ENCODE measurements around the gene ERBB4.

Gene ERBB4

DNA sequence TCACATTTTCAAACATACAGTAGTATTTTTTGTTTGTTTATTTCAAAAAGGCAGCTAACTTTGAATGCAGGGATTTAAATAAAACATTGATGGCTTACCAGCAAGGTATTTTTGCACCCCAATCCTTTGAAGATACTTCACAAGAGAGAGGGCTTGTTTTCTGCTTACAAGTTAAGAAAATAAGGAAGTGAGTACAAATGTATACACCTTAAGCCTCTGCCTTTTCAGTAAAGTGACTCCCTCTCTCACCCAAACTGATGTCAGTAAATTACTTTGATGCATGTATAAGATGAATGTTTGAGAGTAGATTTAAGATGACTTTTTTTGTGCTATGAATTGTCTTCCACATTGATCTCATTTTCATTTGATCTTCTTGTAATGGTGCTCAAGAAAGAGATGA is 1162.2 kb downstream of the ERBB4 start:
- DNase-seq, result no peak

DNA sequence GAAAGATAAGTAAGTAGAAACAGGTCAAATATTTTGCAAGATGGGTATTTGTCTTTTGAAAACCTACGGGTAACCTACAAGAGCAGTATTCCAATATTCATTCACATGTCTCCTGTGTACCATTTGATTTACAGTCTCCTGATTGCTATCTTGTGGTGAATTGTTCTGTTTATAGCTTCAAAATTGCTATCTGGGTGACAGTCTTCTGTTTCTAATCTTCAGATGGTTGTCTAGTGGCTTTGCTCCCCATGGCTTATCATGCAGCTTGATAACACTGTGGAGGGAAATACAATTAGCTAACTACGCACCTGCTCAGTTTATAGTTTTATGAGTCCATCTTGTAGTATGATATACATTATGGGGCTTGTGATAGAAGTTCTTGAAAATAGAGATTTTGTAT is 1165.4 kb downstream of the ERBB4 start:
- no peak for DNase-seq

DNA sequence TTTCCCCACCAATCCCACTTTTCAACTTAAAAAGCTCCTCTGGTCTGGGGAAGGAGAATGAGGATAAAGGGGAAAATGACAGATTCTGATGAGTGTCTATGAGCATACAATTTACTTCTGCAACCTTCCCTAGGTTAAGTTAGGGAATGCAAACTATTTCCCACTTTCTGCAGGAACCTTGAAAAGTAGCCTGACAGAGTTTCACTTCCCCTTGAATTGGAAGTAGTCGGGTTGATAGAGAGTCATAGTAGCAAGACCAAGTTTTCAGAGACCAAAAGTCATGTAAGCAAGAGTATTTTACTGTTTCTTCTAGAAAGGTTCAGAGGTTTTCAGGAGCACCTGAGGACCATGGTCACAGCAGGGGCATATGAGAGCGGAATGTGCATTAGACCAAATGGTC is 1167.1 kb downstream of the ERBB4 start:
- no peak for DNase-seq

DNA sequence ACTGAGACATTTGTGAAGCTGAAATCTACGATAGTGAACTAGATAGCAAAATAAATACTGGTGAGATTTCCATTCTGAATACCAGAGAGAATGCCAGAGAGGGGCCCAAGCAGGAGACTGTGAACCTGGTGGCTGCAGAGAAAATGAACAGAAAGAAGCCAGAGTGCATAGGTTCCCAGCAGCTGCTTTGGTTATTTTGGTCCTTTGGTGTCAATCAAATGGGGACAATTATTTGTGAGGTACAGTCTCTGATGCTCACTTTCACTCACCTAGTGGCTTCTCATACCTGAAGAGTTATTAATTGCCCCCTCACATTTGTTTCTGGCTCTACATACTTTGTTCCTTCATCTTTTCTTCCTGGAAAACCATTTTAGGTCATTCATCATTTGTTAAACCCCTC is 1170.1 kb downstream of the ERBB4 start:
- DNase-seq, result no peak

DNA sequence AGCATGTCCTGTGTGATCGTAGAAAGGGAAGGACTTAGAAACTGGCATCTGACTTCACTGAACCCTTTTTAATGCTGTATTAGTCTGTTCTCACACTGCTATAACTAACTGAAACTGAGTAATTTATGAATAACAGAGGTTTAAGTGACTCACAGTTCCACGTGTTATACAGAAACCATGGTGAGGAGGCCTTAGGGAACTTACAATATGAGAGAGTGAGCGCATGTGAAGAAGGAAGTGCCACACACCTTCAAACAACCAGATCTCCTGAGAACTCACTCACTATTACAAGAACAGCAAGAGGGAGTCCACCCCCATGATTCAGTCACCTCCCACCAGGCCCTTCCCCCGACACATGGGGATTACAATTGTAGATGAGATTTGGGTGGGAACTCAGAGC is 1170.9 kb downstream of the ERBB4 start:
- DNase-seq, result no peak

DNA sequence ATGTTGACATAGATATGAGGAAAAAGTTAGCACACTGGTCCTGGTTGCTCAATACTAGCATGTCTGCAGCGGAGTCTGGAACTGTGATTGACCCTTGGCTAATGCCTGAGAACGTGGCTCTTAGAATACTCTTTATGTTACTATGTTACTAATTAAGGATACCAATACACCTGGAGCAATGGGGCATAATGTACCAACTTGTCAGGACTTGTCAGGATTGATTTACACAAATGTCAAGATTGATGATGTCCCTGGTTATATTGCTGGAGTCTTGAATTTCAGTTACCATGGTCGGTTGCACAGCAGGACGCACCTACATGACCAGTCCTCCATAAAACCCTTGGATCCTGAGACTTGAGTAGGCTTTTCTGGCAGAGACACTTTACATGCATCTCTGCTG is 1171.3 kb downstream of the ERBB4 start:
- DNase-seq, result no peak

DNA sequence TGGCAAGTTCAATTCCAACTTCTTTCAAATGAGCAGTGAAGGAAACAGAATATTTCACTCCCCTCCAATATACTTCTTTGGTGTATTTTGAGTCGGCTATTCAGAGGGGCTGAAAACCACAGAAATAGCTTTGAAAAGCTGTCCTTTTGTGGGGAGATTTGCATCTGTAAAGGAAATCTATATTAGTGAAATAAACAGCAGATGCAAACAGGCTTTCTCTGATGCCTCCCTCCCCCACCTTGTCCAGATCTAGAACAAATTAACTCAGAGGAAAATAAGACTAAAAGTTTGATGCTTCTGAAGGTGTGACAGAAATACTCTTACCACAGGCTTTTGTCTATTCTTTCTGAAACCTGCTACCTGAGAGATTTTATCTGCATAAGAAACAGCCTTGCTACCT is 1173.7 kb downstream of the ERBB4 start:
- no peak for DNase-seq

DNA sequence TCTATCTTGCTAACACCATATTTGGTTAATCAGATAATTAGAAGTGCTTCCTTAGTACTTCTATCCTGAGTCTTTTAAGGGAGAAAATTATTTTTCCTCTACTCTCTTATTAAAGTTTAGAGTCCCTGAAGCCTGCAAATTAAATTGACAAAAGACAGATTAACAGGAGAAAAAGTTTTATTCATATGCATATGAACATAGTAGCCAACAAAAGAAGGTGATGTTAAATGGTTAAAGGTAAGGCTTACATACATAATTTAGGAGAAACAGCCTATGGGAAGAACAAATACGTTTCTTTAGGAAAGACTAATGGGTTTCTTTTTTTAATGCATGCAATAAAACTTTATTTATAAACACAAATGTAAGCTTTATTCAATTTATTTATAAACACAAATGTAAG is 1177.2 kb downstream of the ERBB4 start:
- no peak for DNase-seq

DNA sequence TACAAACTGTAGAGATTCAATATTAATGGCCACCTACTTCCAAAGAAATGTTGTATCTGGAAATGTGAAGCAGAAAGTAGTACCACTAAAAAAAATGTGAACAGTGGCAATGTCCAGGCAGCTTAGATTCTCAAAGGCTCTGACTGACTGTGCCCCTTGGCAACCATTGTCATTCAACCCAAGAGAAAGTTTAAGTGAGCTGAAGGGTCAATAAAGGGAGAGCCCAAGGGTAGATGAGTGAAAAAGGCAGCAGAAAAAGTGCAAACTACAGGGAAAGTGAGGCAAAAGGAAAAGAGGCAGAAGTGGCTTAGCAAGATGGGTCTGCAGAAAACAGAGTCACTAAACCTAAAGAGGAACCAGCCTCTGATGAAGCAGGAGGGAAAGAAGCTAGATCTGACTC is 1179.3 kb downstream of the ERBB4 start:
- no peak for DNase-seq

DNA sequence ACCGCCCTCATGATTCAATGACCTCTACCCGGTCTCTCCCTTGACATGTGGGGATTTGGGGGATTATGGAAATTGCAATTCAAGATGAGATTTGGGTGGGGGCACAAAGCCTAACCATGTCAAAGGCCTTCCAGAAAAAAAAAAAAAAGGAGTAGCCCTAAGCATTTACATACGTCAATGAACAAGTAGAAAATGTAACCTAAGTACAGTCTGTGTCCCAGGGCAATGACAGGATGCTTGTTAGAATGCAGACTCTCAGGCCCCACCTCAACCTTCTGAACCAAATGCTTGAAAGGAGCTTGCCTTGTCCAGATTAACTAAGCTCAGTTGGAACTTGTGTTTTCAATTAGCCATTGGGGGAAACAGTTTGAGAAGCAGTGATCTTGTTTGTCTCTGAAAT is 1180.1 kb downstream of the ERBB4 start:
- DNase-seq, result no peak

DNA sequence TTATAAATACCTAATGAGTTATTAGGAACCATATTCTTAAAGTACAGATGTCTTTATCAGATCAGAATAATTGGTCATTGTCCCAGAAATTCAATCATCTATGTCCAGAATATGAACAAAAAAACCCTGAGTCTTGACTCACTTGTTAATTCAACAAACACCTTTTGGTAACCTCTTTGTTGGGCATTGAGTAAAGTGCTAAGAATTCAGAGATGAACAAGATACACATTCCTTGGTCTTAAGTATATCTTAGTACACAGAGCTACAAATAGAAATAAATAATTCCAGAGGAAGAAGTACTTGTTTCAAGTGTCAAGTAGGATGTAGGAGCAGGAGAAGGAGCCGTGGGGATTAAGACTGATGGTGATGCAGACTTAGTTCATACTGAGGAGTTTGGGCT is 1184.1 kb downstream of the ERBB4 start:
- no peak for DNase-seq

DNA sequence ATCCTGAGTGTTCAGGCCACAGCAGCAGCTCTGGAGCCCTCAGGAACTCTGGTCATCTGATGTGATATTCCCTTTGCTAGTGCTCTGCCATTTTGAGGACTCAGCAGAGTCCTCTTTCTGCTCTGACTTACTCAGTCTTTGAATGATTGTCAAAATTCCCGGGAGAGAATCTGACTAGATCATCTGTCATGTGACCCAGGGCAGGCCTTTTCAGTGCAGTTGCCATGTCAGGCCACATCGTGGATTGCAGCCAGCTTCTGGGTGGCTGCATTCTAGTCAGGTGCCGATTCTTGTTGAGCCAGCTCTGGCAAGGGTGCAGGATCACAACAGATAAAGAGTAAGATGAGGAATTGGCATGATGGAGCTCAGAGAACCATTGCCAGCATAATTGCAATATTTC is 1186.6 kb downstream of the ERBB4 start:
- DNase-seq, result no peak

DNA sequence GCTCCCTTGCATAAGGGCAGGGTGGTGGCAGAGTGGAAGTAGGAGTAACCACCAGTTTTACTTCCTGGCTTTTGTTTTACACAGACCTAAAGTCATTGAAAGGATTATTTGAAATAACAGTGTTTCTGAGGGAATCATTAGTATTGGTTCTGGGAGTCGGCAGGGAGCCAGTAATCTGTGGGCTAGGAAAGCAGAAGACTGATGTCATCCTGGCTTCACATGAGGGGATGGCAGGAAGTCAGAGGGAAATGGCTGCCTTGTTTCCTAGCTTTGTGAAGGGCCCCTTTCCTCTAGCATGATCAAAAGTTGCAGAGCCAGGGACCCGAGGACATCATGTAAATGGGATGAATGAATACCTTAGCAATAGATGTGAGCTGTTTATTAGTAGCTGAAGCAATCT is 1189.6 kb downstream of the ERBB4 start:
- no peak for DNase-seq

DNA sequence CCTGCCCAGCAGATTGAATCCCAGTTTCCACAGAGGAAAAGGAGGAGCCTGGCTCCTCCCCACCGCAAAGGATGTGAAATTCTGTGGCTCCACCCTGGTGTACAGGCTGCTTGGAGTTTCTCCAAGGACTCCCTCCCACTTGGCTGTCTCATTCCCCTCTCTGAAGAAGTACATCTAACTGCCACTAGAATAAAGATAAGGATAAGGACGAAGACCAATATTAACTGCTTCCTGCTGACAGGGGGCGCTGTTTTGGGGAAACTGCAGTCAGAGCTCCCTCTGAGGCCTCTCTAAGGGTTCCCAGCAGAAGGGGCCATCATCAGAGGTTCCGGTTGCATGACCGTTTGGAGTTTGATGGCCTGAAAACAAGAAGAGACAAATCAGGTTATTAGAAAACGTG is 1191.3 kb downstream of the ERBB4 start:
- no peak for DNase-seq

DNA sequence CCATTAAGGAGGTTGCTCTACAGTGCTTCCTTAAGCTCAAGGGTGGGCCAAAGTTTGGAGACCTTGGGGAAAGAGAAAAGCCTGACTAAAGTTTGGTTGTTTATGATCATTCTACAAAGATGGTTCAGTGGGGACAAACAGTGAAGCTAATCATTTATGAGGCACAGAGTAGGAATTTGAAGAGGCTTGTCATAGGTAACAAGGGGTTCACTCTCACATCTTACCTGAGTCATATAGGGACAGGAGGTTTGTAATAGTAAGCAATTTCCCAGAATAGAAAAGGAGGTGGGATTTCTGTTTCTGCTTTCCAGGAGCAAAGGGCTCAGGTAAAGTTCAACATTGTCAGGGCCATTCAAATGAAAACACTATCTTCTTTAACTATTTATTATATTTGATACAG is 1194.3 kb downstream of the ERBB4 start:
- DNase-seq, result no peak

DNA sequence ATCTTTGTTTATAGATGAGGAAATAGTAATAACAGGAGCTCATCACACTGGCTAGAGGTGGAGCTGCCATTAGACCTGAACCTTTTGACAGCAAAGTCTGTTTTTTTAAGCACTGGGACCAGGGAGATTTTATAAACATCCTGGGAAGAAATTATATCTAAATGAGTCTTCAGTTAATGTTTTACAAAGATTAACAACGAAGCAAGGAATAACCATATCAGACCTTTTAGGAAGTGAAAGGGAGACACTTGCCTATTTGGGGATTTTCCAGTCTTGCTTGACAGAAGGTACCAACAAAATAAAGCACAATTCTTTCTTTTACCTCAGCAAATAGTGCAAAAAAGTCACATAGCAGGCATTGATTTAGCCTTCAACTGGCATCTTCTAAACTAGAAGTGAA is 1205.2 kb downstream of the ERBB4 start:
- DNase-seq, result no peak

DNA sequence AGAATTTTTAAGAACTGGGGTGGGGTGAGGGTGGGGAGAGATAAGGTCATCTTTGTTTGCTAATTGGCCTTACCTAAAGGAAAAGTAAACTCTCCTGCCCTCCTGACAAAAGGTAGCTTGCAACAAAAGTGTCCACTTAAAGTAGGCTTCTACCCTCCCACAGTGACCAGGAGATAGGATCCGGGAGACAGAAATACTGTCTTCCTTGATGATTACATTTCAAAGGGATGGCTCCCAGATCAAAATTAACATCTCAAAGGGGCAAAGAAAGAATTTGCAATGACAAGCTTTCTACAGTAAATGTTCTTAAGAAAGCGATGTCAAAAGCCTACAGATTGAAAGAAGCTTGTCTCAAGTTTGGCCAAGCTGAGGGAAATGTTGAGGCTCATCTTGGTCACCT is 1206.9 kb downstream of the ERBB4 start:
- DNase-seq, result no peak

DNA sequence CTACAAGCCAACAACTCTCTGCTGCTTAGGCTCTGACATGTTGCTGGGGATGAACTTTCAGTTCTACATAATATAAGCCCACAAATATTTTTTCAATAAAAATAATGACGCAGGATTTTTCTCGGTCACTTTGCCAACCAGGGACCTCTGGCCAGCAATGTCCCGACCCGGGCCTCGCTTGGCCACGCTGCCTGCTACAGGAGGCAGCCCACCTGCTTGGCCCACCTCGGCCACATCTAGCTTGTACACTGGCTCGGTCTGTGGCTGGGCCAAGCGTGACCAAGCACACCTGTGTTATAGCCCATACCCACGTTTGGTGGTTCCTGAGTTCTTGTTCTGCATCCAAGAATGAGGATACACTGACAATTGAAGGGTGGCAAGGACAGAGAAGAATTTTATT is 1208.7 kb downstream of the ERBB4 start:
- no peak for DNase-seq

DNA sequence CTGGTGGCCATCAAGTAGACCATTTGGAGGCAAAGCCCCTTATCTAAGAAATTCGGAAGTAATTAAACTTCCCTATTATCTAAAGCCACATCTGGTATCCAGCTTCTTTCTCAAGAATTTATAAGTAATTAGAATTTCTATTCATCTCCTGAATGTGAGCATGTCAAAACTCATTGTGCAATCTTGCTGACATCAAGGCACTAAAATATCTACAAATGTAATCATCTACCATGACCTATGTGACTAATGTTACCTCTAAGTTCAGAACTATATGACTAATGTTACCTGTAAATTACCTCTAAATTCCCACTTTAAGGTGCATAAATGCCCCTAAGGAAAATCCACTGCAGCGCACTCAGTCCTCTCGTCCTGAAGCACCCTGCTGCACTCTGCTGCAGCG is 1209.2 kb downstream of the ERBB4 start:
- no peak for DNase-seq

DNA sequence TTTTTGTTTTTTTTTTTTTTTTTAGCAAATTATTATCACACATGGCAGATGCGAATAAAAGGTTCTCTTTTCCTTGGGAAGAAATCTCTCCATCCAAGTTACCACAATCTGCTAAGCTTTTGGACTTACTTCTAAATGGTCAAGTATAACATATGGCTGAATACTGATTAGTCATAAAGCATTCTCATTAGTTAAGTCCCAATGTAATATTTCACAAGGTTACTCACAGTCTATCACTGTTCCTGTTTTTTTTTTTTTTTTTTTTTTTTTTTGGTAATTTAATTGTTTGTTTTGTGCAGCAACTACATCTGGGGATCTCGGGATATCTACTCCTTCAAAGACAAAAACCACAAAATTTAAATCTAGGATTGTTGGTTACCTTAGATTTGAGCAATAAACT is 1210.5 kb downstream of the ERBB4 start:
- no peak for DNase-seq
